HG03025 (cell line): ENCODE data around the gene PRKRA.
A peak's percentile ranks its signal among the peaks of the same experiment; 100 is the strongest.
"Not testable (repeated sequence)": the region's sequence is repeated elsewhere in the genome, so short reads cannot be mapped to it uniquely, and the experiment has no call there.

Experiments
- ATAC-seq: cut with Tn5 transposase; IDR thresholded peaks from one replicate; pipeline ENCODE4 v1.9.1; 2021; ENCODE audit warnings: mild to moderate bottlenecking, moderate library complexity; ENCODE audit not compliant: unreplicated experiment, low FRiP score

Gene PRKRA

DNA sequence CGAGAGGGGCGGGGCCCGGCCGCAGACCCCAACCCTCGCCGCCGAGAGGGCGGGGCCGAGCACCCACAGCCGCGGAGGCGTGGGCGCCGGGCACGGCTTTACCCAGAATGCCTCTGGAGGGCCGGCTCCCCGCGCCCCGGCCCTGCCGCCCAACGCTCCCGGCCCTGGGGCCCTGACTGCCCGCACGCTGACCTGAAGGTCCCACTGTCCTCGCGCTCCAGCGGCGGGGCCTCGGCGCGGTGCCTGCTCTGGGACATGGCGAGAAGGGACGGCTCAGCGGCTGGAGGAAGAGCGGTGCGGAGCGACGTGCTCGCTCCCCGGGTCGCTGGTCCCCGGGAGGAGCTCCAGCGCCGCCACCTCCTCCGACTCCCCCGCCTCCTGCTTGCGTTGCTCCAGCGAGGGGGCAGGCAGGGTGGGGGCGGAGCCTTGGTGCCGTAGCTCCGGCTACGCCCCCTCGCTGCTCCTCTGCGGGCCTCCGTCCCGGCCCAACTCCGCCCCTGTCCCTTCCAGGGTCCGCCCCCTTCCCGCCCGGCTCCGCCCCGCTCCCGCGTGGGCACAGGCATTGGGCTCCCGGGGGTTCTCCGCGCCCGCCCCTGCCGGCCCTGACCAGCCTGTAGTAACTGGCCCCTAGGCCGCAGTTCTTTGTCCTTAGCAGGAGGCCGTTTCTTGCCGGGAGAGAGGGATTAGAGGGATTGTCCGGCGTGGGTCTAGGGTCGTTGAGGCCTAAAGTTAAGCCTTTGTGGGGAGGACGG, at the start of gene PRKRA, which contains the start of gene PJVK:
Gene PRKRA (minus strand): TSS at position 402 of the 752 bp plus-strand sequence. CDS start 145 bp downstream, at position 257.
Gene PJVK (plus strand): TSS at position 605 of the 752 bp plus-strand sequence. CDS start 2,032 bp downstream, outside the sequence.
- ATAC-seq = peak; percentile 80

DNA sequence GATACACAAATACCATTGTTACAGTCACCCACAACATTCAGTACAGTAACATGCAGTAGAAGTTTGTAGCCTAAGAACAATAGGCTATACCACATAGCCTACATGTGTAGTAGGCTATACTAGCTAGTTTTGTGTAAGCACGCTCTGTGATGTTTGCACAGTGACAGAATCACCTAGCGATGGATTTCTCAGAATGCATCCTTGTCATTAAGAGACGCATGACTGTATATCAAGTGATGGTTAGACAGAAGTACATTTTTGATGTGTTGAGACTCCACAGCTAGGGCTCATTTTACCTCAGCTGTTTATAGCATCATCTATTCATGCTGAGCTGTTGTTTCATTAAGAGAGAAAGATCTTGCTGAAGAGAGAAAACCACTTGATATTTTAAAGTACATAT, 48.7 kb upstream of the PRKRA start:
- no peak for ATAC-seq

DNA sequence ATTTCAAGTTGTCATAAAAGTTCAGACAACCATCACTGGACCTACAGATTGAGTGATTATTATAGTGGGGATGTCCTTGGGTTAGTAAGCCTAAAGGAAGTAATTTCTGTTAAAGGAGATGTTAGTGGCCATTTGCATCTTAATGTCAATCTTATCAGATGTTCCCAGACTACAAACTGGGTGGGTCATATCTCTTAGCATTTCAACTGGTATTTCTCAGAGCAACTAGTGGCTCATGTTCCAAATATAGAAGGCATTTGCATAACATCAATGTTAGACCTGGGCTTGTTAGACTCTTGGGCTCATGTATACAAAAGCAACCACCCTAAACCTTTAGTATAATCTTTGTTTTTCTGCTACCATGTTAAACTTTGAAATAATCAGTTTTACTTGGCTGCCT, 47.2 kb upstream of the PRKRA start:
- ATAC-seq = no peak

DNA sequence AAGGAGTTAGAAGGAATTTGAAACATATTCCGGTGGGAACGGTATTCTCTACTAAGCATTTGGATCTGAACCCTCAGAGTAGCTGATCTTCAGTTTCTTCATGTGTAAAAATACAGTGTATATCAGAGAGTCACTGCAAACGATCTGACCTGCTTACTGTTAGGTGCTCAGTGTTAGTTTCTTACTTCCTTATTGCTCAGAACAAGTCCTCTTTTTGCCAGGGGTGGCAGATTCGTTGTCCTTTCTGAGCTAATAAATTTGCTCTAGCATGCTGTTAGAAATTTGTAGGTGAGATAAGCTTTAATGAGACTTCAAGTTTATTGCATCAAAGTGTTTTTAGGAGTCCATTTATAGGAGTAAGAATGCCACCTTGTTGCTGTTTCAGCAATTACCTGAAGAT, 45.1 kb upstream of the PRKRA start:
- ATAC-seq = no peak

DNA sequence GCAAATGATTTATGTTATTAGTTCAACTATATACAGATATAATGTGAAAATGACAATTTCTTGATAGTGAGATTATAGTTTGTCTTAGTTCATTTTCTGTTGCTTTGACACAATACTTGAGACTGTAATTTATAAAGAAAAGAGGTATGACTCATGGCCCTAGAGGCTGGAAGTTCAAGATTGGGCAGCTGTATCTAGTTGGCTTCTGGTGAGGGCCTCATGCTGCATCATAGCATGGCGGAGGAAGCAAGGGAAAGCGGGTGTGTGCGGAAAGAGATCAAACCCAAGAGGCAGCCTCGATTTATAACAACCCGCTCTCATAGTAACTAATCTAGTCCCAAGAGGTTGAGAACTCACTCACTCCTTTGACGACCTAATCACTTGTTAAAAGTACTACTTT, 40.6 kb upstream of the PRKRA start:
- ATAC-seq = no peak

DNA sequence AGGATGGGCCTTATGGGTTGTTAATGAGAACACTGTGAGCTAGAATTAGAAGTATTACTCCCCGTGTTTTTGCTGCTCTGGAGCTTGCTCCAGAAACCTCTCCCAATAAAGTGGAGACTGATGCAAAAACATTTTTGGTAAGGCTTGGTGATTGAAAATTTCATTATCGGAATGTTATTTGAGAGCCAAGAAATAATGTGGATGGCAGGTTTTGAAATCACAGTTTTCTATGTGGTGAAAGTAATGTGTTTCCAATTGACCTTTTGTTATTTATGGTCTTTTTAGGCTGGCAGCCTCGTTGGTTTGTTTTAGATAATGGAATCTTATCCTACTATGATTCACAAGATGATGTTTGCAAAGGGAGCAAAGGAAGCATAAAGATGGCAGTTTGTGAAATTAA, 34.4 kb upstream of the PRKRA start:
- no peak for ATAC-seq

DNA sequence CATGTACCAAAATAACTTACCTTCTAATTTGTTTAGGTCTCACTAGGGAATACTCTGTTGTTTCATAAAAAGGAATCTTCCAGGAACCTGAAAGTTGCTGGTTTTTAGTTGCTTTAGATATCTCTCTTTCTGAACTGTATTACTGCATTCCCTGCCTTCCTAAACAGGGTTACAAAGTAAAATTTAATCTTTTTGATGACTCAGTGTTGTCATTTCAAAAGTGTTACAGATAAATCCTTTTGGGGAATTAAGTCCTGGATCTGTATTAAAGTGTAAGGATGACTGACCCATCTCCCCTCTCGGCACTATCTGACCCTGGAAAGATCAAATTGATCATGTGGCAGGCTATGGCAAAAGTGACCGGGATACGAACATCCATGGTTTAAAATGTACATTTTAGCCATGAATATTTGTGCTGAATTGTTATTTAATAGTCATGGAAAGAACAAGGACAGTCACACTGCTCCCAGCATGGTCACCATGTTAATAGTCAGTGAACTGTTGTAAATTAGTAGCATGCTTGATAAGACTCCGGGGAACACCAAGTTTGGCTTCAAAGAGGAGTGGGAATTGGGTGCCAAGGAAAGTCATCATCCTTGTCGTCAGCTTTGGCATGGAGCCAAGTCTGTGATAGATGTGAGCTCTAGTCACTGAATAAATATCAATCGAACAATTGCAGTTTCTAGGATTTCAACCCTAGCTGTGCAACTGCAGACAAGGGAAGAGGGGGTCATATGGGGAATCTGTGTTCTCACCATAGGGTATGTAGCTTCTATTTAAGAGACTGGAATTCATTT, 33.5 kb upstream of the PRKRA start:
- ATAC-seq = no peak

DNA sequence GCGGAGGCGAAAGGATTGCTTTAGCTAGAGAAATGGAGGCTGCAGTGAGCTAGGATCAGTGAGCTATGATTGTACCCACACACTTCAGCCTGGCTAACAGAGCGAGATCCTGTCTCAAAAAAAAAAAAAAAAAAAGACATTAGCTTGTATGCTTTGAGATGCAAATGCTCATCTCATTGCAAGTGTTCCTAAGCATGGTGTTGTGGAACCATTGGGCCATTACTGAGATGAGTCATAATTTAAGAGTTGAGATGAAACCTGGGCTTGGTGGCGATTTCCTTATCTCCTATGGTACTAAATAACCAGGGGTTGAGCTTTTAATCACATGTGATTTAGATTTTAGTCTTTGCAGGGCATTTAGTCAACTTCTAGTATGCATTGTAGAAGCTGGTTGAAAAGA, 31.5 kb upstream of the PRKRA start:
- ATAC-seq = peak; percentile 17

DNA sequence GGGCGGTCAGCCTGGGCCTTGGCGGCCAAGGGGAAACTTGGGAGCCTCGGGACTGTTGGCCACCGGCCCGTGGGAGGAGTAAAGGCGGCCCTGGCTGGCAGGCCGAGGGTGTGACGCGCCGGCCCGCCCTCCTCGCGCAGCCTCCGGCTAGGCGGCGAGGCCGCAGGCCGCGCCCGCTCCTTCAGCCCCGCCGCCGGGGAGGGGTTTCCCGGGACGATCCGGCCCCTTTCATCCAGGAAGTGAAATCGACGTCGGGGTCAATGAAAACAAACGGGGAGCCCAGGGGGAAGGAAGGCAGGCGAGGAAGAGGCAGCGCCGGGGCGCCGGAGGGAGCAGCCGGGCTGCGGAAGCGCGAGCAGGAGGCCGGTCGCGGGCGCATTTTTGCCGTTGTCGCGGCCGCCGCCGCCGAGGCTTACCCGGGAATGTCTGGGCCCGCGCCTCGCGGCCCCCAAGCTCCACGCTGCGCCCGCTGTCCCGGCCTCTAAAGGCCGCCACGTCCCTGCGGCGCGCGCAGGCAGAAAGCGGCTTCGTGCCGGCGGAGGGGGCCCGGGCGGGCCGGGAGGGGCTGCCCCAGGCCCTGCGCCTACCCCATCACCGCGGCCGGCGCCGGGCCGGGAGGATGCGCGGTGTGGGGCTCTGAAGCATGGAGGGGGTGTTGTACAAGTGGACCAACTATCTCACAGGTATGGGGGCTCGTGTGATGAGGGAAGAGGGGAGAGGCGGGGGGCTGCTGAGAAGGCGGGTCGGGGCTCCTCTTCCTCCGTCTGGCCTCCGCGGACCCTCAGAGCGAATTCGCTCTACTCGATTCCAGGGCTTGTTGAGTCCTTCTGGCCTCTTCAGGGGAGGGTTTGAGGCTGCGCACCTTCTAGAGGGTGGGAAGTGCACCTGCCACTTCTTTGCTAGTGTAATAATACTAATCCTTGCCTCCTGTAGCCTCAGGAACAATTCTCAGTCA, 29.5 kb upstream of the PRKRA start, which contains the start of gene PLEKHA3:
Gene PLEKHA3 (plus strand): TSS at position 231 of the 955 bp plus-strand sequence. CDS start 413 bp downstream, at position 644.
- ATAC-seq = peak; percentile 65

DNA sequence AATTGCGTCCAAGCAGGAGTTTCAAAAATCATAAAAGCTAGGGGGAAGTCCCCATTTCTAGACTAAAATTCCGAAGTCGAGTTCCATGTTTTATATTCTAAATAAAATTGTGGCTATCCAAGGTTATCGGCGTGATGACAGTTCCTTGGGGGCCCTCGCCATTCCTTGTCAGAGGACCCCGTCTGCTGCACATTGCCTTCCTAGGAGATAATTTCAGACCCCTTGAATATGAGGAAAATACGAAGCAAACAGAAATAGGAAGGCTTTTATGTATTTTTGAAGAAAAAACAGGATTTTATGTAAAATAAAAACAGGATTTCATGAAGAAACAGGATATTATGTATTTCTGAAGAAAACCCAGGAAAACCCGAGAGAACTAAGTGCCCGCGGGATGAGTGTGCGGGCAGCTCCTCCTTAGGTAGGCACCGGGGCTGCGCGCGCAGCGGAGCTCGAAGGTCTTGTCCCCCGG, 28.8 kb upstream of the PRKRA start:
- no peak for ATAC-seq

DNA sequence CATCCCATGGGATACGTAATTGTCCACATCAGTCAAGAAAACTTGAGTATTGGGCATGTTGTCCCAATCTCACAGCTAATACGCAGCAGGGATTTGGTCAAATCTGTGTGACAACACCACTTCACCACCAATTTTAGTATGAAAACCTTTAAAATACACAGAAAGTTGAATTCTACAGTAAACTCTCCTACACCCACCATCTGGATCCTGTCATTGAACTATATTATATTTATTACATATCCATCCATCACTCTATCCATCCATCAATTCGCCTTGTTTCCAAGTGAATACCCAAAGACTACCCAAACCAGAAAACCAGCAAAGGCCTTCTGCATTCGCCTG, 28.3 kb upstream of the PRKRA start:
- ATAC-seq = no peak

DNA sequence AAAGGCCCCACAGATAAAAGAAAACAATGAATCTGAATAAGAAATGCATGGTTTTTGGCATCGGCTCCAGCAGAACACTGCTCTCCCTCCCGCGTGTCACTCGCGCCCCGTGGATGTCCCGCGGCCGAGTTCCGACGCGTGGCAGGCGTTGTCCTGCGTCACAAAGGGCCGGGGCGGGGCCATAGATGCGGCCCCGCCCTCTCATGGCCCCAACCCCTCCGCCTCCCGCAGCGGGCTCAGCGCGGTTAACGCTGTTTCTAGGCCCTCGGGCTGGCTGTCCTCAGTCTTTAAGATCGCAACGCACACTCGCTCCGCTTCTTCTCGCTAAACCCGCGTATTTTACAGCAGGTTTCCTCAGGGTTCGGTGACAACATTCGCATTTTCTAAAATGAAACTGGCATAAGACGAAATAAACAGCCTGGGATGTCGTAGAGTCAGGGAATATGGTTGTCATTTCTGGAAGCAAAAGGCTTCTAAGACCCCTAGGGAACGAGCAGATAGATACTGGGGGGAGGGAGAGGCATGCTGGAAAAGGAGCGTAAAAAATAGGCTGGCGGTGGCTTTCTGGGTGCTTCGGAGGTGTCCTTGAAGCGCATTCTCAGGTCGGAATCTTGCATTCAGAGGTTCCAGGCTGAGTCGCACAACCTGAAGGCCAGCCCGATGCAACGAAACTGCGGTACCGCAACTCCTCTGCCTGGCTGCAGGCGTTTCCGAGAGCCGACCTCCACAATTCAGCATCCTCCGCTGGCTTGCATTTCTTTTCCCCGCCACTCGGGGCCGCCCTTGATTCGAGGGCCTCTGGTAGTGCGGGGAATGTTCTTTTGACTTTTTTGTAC, 27.7 kb upstream of the PRKRA start, which contains the start of gene FKBP7:
Gene FKBP7 (minus strand): TSS at position 162 of the 836 bp plus-strand sequence. CDS start 101 bp downstream, at position 61.
- peak; percentile 39 for ATAC-seq

DNA sequence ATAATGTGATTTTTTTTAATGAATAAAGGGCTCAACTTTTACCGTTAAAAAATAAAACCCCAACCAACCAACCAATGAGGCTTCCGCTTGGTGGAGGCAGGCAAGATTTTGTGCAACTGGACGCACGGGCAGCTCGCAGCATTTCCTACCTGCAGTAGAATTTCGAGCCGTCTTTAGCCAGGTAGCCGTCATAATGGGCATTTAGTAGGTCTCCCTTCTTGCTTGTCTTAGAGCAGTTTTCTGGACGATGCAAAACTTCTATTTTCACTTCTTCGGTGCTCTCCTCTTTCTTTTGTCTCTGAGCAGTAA, 27.1 kb upstream of the PRKRA start:
- peak; percentile 3 for ATAC-seq

DNA sequence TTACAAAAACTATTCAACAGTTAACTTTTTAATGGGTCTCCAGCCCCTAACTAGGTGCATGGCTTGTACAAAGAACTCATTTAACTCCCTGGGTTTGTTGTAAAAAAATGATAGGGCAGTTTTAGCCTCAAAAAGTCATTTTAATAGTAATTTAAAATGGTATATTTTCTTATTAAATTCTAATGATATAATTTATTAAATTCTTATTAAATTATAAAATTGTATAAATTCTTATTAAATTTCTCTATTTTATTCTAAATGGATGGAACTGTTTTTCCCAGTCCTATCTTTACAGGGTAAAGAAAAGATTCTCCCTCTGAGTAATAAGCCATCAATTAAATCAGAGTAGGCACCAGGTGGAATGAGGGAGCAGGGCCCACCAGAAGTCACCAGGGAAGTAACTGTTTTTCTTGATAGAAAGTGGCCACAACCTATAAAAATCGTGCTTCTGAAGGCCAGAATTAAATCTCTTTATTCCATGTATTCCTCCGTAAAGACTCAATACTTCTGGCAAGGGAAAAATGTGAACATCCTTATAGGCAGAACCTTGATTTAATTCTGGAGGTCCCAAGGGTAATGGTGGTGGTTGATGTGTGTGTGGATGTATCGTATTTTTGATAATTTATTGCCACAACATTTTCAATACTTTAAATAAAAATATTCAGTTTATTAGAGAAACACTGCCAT, 26.6 kb upstream of the PRKRA start:
- no peak for ATAC-seq

DNA sequence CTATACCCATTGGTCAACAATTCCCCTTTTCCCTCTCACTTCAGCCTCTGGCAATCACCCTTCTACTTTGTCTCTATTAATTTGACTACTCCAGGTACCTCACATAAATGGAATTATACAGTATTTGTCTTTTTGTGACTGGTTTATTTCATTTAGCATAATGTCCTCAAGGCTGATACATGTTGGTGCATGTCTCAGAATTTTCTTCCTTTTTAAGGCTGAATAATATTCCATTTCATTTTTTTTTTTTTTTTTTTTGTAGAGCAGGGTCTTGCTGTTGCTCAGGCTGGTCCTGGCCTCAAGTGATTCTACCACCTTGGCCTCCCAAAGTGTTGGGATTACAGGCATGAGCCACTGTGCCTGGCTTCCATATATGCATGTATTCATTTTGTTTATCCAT, 25.5 kb upstream of the PRKRA start:
- no peak for ATAC-seq

DNA sequence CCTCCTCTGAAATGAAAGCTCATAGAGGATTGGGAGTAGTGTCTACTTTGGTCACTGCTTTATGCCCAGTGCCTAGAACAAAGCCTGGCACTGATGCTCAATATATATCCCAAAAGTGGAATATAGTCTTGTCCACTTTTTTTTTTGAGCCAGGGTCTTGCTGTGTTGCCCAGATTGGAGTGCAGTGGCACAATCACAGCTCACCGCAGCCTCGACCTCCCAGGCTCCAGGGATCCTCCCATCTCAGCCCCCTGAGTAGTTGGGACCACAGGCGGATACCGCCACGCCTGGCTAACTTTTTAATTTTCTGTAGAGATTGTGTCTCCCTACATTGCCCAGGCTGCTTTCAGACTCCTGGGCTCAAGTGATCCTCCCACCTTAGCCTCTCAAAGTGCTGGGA, 23.6 kb upstream of the PRKRA start:
- no peak for ATAC-seq

DNA sequence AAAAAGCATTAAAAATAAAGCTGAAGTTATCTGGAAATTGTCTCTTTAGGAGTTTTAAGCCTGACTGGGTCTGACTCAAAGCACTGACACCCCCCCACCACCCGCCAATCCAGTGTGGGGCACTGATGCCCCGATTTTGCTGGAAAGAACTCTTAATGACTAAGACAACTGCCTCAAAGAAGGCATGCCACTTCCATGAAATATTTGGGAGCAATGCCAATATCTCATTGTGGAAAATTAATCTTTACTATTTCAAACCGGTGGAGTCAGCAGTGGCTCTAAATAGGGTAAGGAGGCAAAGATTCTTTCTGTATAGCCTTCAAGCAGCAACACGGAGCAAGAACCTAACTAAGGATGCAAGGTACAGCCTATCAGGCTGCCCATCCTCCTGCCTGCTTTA, 23.0 kb upstream of the PRKRA start:
- ATAC-seq = no peak

DNA sequence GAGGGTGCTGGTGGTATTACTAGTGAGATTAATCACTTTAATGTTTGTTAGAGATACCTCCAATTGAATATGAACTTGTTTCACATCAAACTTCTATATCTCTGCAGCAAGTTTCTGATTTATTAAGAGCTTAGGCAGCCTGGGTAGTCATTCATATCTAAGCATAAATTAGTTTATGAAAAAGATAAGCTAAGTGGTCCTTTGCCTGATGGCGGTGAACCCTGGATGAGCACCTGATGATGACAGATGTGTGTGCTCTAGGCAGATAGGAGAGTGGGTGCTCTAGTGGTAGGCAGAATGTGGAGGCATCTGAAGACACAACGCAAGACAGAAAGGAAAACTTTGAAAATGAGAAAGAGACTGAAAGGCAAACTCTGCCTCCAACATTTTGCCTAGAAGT, 22.4 kb upstream of the PRKRA start:
- ATAC-seq = no peak

DNA sequence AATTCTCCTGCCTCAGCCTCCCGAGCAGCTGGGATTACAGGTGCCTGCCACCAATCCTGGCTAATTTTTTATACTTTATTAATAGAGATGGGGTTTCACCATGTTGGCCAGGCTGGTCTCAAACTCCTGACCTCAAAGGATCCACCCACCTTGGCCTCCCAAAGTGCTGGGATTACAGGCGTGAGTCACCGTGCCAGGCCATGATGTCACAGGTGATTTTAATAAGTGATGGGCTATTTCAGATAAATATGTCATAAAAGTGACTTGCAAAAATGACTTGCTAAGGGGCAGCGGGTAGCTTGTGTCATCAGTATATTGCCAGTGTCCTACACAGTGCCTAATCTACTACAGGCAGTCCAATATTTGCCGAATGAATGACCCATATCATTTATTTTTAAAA, 20.3 kb upstream of the PRKRA start:
- not testable (repeated sequence) for ATAC-seq
